H1 (cell line): ENCODE measurements around the gene C16orf90. TPM values are rescaled to one million over a fixed set of nuclear protein-coding genes. Genes with fewer than 3 reads are reported as not detected.

Experiments
- CTCF ChIA-PET: fragments of 300-600 bp; sonication (Branson Sonifier 250); formaldehyde crosslinking; loops from one replicate; lab custom pipeline; 2021; ENCODE audit not compliant: partially characterized antibody; lab: Charles Lee
- POLR2A ChIA-PET: fragments of 300-600 bp; sonication (Branson Sonifier 250); formaldehyde crosslinking; loops from one replicate; lab custom pipeline; 2021; ENCODE audit warnings: inconsistent platforms; ENCODE audit not compliant: partially characterized antibody; lab: Charles Lee
- DNase-seq, 2 experiments: peaks; one replicate each; pipeline versions ENCODE4 v3.0.0 to v3.0.0-alpha.2; 2010 to 2022; ENCODE audit warnings: low spot score in 2 of 2, low read depth in 1 of 2, mixed read lengths in 1 of 2
- FAIRE-seq: peaks from 2 replicates; lab custom pipeline; 2011; peaks lifted over from hg19 to GRCh38; lab: Jason Lieb, UNC
- H2AFZ ChIP-seq: 2 replicates; pipeline ENCODE4 v1.8.1; 2012; ENCODE audit warnings: low read length, inconsistent platforms
- H2AK5ac ChIP-seq: 2 replicates; pipeline ENCODE4 v1.6.1; 2013; ENCODE audit warnings: low read depth, low read length
- H2BK120ac ChIP-seq: replicated peaks from 2 replicates; pipeline ENCODE3; 2013; ENCODE audit warnings: low read depth, low read length, inconsistent platforms
- H2BK12ac ChIP-seq: 2 replicates; pipeline ENCODE4 v1.6.1; 2013; ENCODE audit warnings: low read depth, low read length
- H2BK15ac ChIP-seq: 2 replicates; pipeline ENCODE4 v1.6.1; 2013; ENCODE audit warnings: low read length
- H2BK20ac ChIP-seq: 2 replicates; pipeline ENCODE4 v1.6.1; 2013; ENCODE audit warnings: low read length
- H2BK5ac ChIP-seq: 2 replicates; pipeline ENCODE4 v1.6.1; 2013; ENCODE audit warnings: low read depth, low read length
- H3K14ac ChIP-seq: 2 replicates; pipeline ENCODE4 v1.6.1; 2013; ENCODE audit warnings: inconsistent platforms; ENCODE audit not compliant: insufficient read length
- H3K18ac ChIP-seq: 2 replicates; pipeline ENCODE4 v1.6.1; 2013; ENCODE audit warnings: low read length; ENCODE audit errors: extremely low read depth
- H3K23ac ChIP-seq: 2 replicates; pipeline ENCODE4 v1.6.1; 2013; ENCODE audit warnings: inconsistent platforms; ENCODE audit not compliant: insufficient read length
- H3K23me2 ChIP-seq: 2 replicates; pipeline ENCODE4 v1.6.1; 2013; ENCODE audit warnings: low read depth, low read length
- H3K27ac ChIP-seq: 2 replicates; pipeline ENCODE4 v1.6.1; 2011; ENCODE audit warnings: low read depth, low read length, inconsistent platforms
- H3K27me3 ChIP-seq, 4 experiments: replicated peaks in 1 of 4; 1 replicate in 1 of 4; 2 replicates in 3 of 4; pipeline versions ENCODE4 v1.6.1 to v1.8.1; 2011 to 2013; ENCODE audit warnings: low read length in 3 of 4, mild to moderate bottlenecking in 3 of 4, inconsistent platforms in 2 of 4, mixed read lengths in 2 of 4, moderate library complexity in 1 of 4; ENCODE audit not compliant: control insufficient read depth in 3 of 4, insufficient read depth in 3 of 4; ENCODE audit errors: extremely low read depth in 1 of 4
- H3K36me3 ChIP-seq, 4 experiments: 2 replicates each; pipeline versions ENCODE4 v1.6.1 to v1.8.1; 2011 to 2013; ENCODE audit warnings: mild to moderate bottlenecking in 4 of 4, low read length in 3 of 4, moderate library complexity in 2 of 4, control low read depth in 1 of 4, inconsistent platforms in 1 of 4; ENCODE audit not compliant: insufficient read depth in 4 of 4, control insufficient read depth in 2 of 4
- H3K4ac ChIP-seq: replicated peaks from 2 replicates; pipeline ENCODE3; 2013; ENCODE audit warnings: low read length, low read depth, mixed read lengths, inconsistent platforms; ENCODE audit not compliant: insufficient read length
- H3K4me1 ChIP-seq, 4 experiments: replicated peaks in 1 of 4; 1 replicate in 1 of 4; 2 replicates in 3 of 4; pipeline versions ENCODE4 v1.6.1 to v1.8.1; 2011 to 2013; ENCODE audit warnings: low read length in 3 of 4, inconsistent platforms in 2 of 4, mixed read lengths in 1 of 4; ENCODE audit not compliant: insufficient read depth in 4 of 4, control insufficient read depth in 3 of 4
- H3K4me2 ChIP-seq, 2 experiments: 2 replicates each; pipeline versions ENCODE4 v1.6.1 to v1.8.1; 2011 to 2013; ENCODE audit warnings: low read depth in 2 of 2, low read length in 2 of 2, control low read depth in 1 of 2, inconsistent platforms in 1 of 2, mild to moderate bottlenecking in 1 of 2; ENCODE audit not compliant: insufficient read depth in 1 of 2
- H3K4me3 ChIP-seq, 4 experiments: fragments of 200-600, 300-600 bp in 1 of 4; sonication (generic), shearing (Covaris generic), sonication (Bioruptor Twin) in 1 of 4; 2 replicates each; pipeline versions ENCODE4 v1.5.1 to v1.8.1; 2011 to 2016; ENCODE audit warnings: low read length in 4 of 4, low read depth in 3 of 4, control low read depth in 2 of 4, inconsistent platforms in 2 of 4, mild to moderate bottlenecking in 2 of 4, mixed read lengths in 1 of 4, moderate library complexity in 1 of 4; ENCODE audit not compliant: insufficient read depth in 2 of 4; ENCODE audit errors: extremely low read depth in 1 of 4
- H3K56ac ChIP-seq: replicated peaks from 2 replicates; pipeline ENCODE3; 2013; ENCODE audit warnings: low read depth, mild to moderate bottlenecking, mixed read lengths, low read length, inconsistent platforms; ENCODE audit not compliant: insufficient read length
- H3K79me1 ChIP-seq: 2 replicates; pipeline ENCODE4 v1.6.1; 2013; ENCODE audit warnings: low read depth, low read length, control low read depth
- H3K79me2 ChIP-seq, 2 experiments: 2 replicates each; pipeline versions ENCODE4 v1.6.1 to v1.8.1; 2012 to 2013; ENCODE audit warnings: low read length in 2 of 2, mild to moderate bottlenecking in 2 of 2, inconsistent platforms in 1 of 2; ENCODE audit not compliant: insufficient read depth in 2 of 2, control insufficient read depth in 1 of 2
- H3K9ac ChIP-seq, 4 experiments: replicated peaks in 1 of 4; 1 replicate in 1 of 4; 2 replicates in 3 of 4; pipeline versions ENCODE4 v1.6.1 to v1.8.1; 2011 to 2013; ENCODE audit warnings: low read depth in 3 of 4, low read length in 3 of 4, control low read depth in 2 of 4, mild to moderate bottlenecking in 2 of 4, moderate library complexity in 2 of 4, inconsistent platforms in 1 of 4; ENCODE audit errors: extremely low read depth in 1 of 4
- H3K9me3 ChIP-seq, 2 experiments: 2 replicates each; pipeline versions ENCODE4 v1.6.1 to v1.8.1; 2012 to 2013; ENCODE audit warnings: mild to moderate bottlenecking in 2 of 2, moderate library complexity in 2 of 2, control low read depth in 1 of 2, inconsistent platforms in 1 of 2, low read depth in 1 of 2, low read length in 1 of 2, mixed read lengths in 1 of 2; ENCODE audit not compliant: insufficient read depth in 2 of 2
- H4K20me1 ChIP-seq, 2 experiments: replicated peaks in 1 of 2; 2 replicates each; pipeline versions ENCODE3 to v1.8.1; 2011 to 2013; ENCODE audit warnings: inconsistent platforms in 2 of 2, low read length in 2 of 2, mild to moderate bottlenecking in 1 of 2; ENCODE audit not compliant: insufficient read depth in 2 of 2, control insufficient read depth in 1 of 2
- H4K5ac ChIP-seq: 2 replicates; pipeline ENCODE4 v1.6.1; 2013; ENCODE audit warnings: low read length, low read depth, mixed read lengths, inconsistent platforms; ENCODE audit not compliant: insufficient read length
- H4K8ac ChIP-seq: 2 replicates; pipeline ENCODE4 v1.8.0; 2013; ENCODE audit warnings: mild to moderate bottlenecking, moderate library complexity, low read length, inconsistent platforms; ENCODE audit not compliant: insufficient read depth; ENCODE audit errors: extremely low read depth
- H4K91ac ChIP-seq: replicated peaks from 2 replicates; pipeline ENCODE3; 2013; ENCODE audit warnings: low read length, mixed read lengths, inconsistent platforms; ENCODE audit not compliant: insufficient read length
- EGR1 ChIP-seq: IDR thresholded peaks from 2 replicates; pipeline ENCODE4 v1.6.1; 2011; ENCODE audit warnings: low read depth, low read length, borderline replicate concordance
- EP300 ChIP-seq, 2 experiments: IDR thresholded peaks; 1 replicate in 1 of 2; 2 replicates in 1 of 2; pipeline ENCODE4 v1.6.1; 2011 to 2012; ENCODE audit warnings: low read depth in 2 of 2, low read length in 2 of 2, mild to moderate bottlenecking in 2 of 2, borderline replicate concordance in 1 of 2, inconsistent platforms in 1 of 2, moderate library complexity in 1 of 2
- HDAC2 ChIP-seq, 2 experiments: fragments of 300-600 bp in 1 of 2; sonication (generic) in 1 of 2; IDR thresholded peaks; 2 replicates each; pipeline ENCODE4 v1.6.1; 2011 to 2012; ENCODE audit warnings: low read depth in 2 of 2, low read length in 2 of 2, mild to moderate bottlenecking in 2 of 2, moderate library complexity in 2 of 2, borderline replicate concordance in 1 of 2, inconsistent platforms in 1 of 2
- RFX5 ChIP-seq: IDR thresholded peaks from 2 replicates; pipeline ENCODE4 v1.6.1; 2011; ENCODE audit warnings: low read depth, low read length, improper control_type of control experiment, borderline replicate concordance
- SIRT6 ChIP-seq: IDR thresholded peaks from one replicate; pipeline ENCODE4 v1.7.1; 2012; ENCODE audit warnings: low read length, inconsistent platforms
- SP2 ChIP-seq: IDR thresholded peaks from 2 replicates; pipeline ENCODE4 v1.6.1; 2012; ENCODE audit warnings: mild to moderate bottlenecking, low read length, inconsistent platforms
- SRF ChIP-seq: IDR thresholded peaks from 2 replicates; pipeline ENCODE4 v1.6.1; 2011; ENCODE audit warnings: mild to moderate bottlenecking, low read depth, low read length, moderate library complexity
- WGBS, 2 experiments: shearing (Covaris generic) in 1 of 2; methylation state at CpG; one replicate each; pipeline versions ENCODE4 v1.1.6 to v1.1.7; 2013 to 2015; ENCODE audit warnings: low lambda C conversion rate in 2 of 2, mixed read lengths in 2 of 2, inconsistent platforms in 1 of 2, low coverage in 1 of 2, missing lambda C conversion rate in 1 of 2; ENCODE audit not compliant: insufficient replicate concordance in 2 of 2, insufficient coverage in 1 of 2, insufficient read length in 1 of 2; ENCODE audit errors: extremely low coverage in 1 of 2, missing lambda C conversion rate in 1 of 2; 5-methylcytosine and 5-hydroxymethylcytosine counted together
- polyA plus RNA-seq, 7 experiments: library from polyadenylated mRNA; depleted of rRNA in 3 of 7; stranded (reverse) in 5 of 7; unstranded in 2 of 7; fragments of >200 nt in 5 of 7; fragments of 200-250 nt in 2 of 7; gene quantifications; 1 replicate in 5 of 7; 2 replicates in 1 of 7; 4 replicates in 1 of 7; pipeline versions ENCODE4 v1.2.1 to v1.2.3, GENCODE V29; 2011 to 2013; ENCODE audit warnings: missing spikeins in 2 of 7, mixed read lengths in 2 of 7
- total RNA-seq: library from RNA; stranded (reverse); fragmentation: NEBNext Ultra II Directional; extraction: Animal tissue kit (Norgen Biotek cat#: 25700); gene quantifications from 2 replicates; pipeline ENCODE4 v1.2.1, GENCODE V29; 2021
- TF ChIP-seq, protein P1 (sequence below): IDR thresholded peaks from 2 replicates; pipeline ENCODE4 v1.6.1; 2012; ENCODE audit warnings: low read length, inconsistent platforms

The C16orf90 gene
- total and polyA plus RNA-seq, 2 of the 8 experiments (the other 6 are each of a cell fraction or from before 2014, with no cell fraction given): not detected

GRCh38 chr16:3472878-3473595 is 22.3 kb downstream of the C16orf90 start:
- peaks cover 5 to 74% of the 10 kb centered on the region in 2 experiments; a peak in 3 of 4 replicates for H3K79me2 ChIP-seq
- TF ChIP-seq EGR1 (no peak), EP300 (IDR thresholded peaks at IDR 0.05; ENCODE audit: borderline replicate concordance in 1 of 2, low read depth in 2 of 2, low read length in 2 of 2) (no peak), SIRT6 (no peak), HDAC2 (IDR thresholded peaks at IDR 0.05; ENCODE audit: borderline replicate concordance in 1 of 2, low read depth in 2 of 2, low read length in 2 of 2) (no peak), SRF (no peak), SP2 (no peak), RFX5 (no peak)
- TF ChIP-seq, protein P1, sequence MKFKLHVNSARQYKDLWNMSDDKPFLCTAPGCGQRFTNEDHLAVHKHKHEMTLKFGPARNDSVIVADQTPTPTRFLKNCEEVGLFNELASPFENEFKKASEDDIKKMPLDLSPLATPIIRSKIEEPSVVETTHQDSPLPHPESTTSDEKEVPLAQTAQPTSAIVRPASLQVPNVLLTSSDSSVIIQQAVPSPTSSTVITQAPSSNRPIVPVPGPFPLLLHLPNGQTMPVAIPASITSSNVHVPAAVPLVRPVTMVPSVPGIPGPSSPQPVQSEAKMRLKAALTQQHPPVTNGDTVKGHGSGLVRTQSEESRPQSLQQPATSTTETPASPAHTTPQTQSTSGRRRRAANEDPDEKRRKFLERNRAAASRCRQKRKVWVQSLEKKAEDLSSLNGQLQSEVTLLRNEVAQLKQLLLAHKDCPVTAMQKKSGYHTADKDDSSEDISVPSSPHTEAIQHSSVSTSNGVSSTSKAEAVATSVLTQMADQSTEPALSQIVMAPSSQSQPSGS: no peak
- TF ChIP-seq, all 59 proteins: peak for 0
- no peak overlapping the region for H2BK5ac ChIP-seq
- H4K91ac ChIP-seq: no peak overlapping the region
- no peaks in the 10 kb centered on the region for H3K9me3 ChIP-seq
- WGBS, 2 experiments: 89% methylated on average over 10 of the region's 10 CpGs; no CpG with 5 or more reads in 1 of the 2 experiments
- H3K23ac ChIP-seq: no peak overlapping the region
- POLR2A ChIA-PET: interaction anchor here (3.0 kb wide), 1 partner anchor 16 kb away, joined by 9 read pairs; no protein-coding TSS in a partner anchor
- no peaks in the 10 kb centered on the region for H3K27me3 ChIP-seq
- H3K79me1 ChIP-seq: peaks cover 20% of the 10 kb centered on the region
- no peak overlapping the region for H3K14ac ChIP-seq
- H2AFZ ChIP-seq: no peak overlapping the region
- H3K4me3 ChIP-seq: no peak overlapping the region
- no peak overlapping the region for H2AK5ac ChIP-seq
- no peak overlapping the region for H3K9ac ChIP-seq
- FAIRE-seq (no peak), DNase-seq (no peak)
- H3K4me1 ChIP-seq: peaks cover 0 to 13% (median 6%) of the 10 kb centered on the region in 4 experiments; a peak in 6 of 7 replicates
- H3K23me2 ChIP-seq: no peaks in the 10 kb centered on the region
- CTCF ChIA-PET: no interaction called here
- no peak overlapping the region for H3K18ac ChIP-seq
- no peak overlapping the region for H2BK20ac ChIP-seq
- no peak overlapping the region for H3K27ac ChIP-seq
- H4K5ac ChIP-seq: no peak overlapping the region
- no peak overlapping the region for H4K8ac ChIP-seq
- no peak overlapping the region for H2BK120ac ChIP-seq
- H2BK12ac ChIP-seq: no peak overlapping the region
- no peak overlapping the region for H3K56ac ChIP-seq
- H3K4ac ChIP-seq: no peak overlapping the region
- no peaks in the 10 kb centered on the region; a peak in 1 of 8 replicates for H3K36me3 ChIP-seq
- peaks cover 10 to 12% of the 10 kb centered on the region in 2 experiments for H4K20me1 ChIP-seq
- H3K4me2 ChIP-seq: no peak overlapping the region
- no peak overlapping the region for H2BK15ac ChIP-seq
